Measurements from ENCODE around the gene ASIC2. TPM values are rescaled to one million over a fixed set of nuclear protein-coding genes. Genes with fewer than 3 reads are reported as not detected.

Gene ASIC2
- total RNA-seq, 2 experiments from 2014 or later, result not detected

- ATAC-seq (ENCODE audit: poor library complexity), result no peak
- H3K4me1 Mint-ChIP-seq (ENCODE audit: low read depth), result no peaks in the 10 kb centered on the region
These were observed 180.3 kb downstream of the ASIC2 start for GRCh38 chr17:33112763-33113162.

GRCh38 chr17:33109336-33110072, 183.6 kb downstream of the ASIC2 start:
- Mint-ChIP-seq H3K4me3 (no peak overlapping the region), H3K36me3 (ENCODE audit: low read depth) (no peaks in the 10 kb centered on the region), H3K4me1 (ENCODE audit: low read depth) (no peaks in the 10 kb centered on the region), H3K27ac (no peak overlapping the region), H3K27me3 (peaks cover 23% of the 10 kb centered on the region), H3K9me3 (no peaks in the 10 kb centered on the region)
- peaks cover 0 to 6% of the 10 kb centered on the region in 2 experiments for H3K27me3 ChIP-seq (ENCODE audit: control insufficient read depth in 1 of 2, insufficient read depth in 2 of 2, low read length in 2 of 2)
- intact Hi-C loops (cut with DNase I, micrococcal nuclease), result no loop called here
- ChIA-PET CTCF (no interaction called here), POLR2A (no interaction called here)
- H3K27ac ChIP-seq (ENCODE audit: low read depth in 1 of 2, low read length in 2 of 2), result no peak overlapping the region
- H3K4me3 ChIP-seq (ENCODE audit: low read length), result no peak overlapping the region
- H3K9me3 ChIP-seq (ENCODE audit: control insufficient read depth in 1 of 2, insufficient read depth in 1 of 2, low read length in 2 of 2), result peaks cover 0 to 8% of the 10 kb centered on the region in 2 experiments
- no peak for DNase-seq
- no peaks in the 10 kb centered on the region for H3K36me3 ChIP-seq (ENCODE audit: insufficient read depth, low read length)
- ATAC-seq (ENCODE audit: poor library complexity), result no peak
- no peak for TF ChIP-seq CTCF (IDR thresholded peaks at IDR 0.05)
- no peaks in the 10 kb centered on the region for H3K4me1 ChIP-seq (ENCODE audit: insufficient read depth, low read length)

More at GRCh38 chr17:33112763-33113162, 180.3 kb downstream of the ASIC2 start:
- H3K4me3 ChIP-seq (ENCODE audit: low read length), result no peak overlapping the region
- Mint-ChIP-seq H3K27me3 (peaks cover 23% of the 10 kb centered on the region), H3K27ac (no peak overlapping the region), H3K9me3 (no peaks in the 10 kb centered on the region), H3K4me3 (no peak overlapping the region), H3K36me3 (ENCODE audit: low read depth) (no peaks in the 10 kb centered on the region)
- H3K4me1 ChIP-seq (ENCODE audit: insufficient read depth, low read length), result no peaks in the 10 kb centered on the region
- peaks cover 0 to 6% of the 10 kb centered on the region in 2 experiments for H3K27me3 ChIP-seq (ENCODE audit: control insufficient read depth in 1 of 2, insufficient read depth in 2 of 2, low read length in 2 of 2)
- no peak for TF ChIP-seq CTCF (IDR thresholded peaks at IDR 0.05)
- POLR2A ChIA-PET, result no interaction called here
- CTCF ChIA-PET, result no interaction called here
- intact Hi-C loops (cut with DNase I, micrococcal nuclease), result no loop called here
- H3K27ac ChIP-seq (ENCODE audit: low read depth in 1 of 2, low read length in 2 of 2), result no peak overlapping the region
- peaks cover 0 to 8% of the 10 kb centered on the region in 2 experiments for H3K9me3 ChIP-seq (ENCODE audit: control insufficient read depth in 1 of 2, insufficient read depth in 1 of 2, low read length in 2 of 2)
- no peak for DNase-seq
- no peaks in the 10 kb centered on the region for H3K36me3 ChIP-seq (ENCODE audit: insufficient read depth, low read length)

GRCh38 chr17:33106525-33107165, 186.4 kb downstream of the ASIC2 start:
- Mint-ChIP-seq H3K36me3 (ENCODE audit: low read depth) (no peaks in the 10 kb centered on the region), H3K27me3 (peaks cover 10% of the 10 kb centered on the region), H3K9me3 (no peaks in the 10 kb centered on the region), H3K4me1 (ENCODE audit: low read depth) (no peaks in the 10 kb centered on the region), H3K4me3 (no peak overlapping the region), H3K27ac (no peak overlapping the region)
- intact Hi-C loops (cut with DNase I, micrococcal nuclease), result no loop called here
- Histone ChIP-seq H3K4me3 (ENCODE audit: low read length) (no peak overlapping the region), H3K36me3 (ENCODE audit: insufficient read depth, low read length) (no peaks in the 10 kb centered on the region), H3K9me3 (ENCODE audit: control insufficient read depth in 1 of 2, insufficient read depth in 1 of 2, low read length in 2 of 2) (peaks cover 0 to 8% of the 10 kb centered on the region in 2 experiments), H3K4me1 (ENCODE audit: insufficient read depth, low read length) (no peaks in the 10 kb centered on the region), H3K27me3 (ENCODE audit: control insufficient read depth in 1 of 2, insufficient read depth in 2 of 2, low read length in 2 of 2) (peaks cover 0 to 6% of the 10 kb centered on the region in 2 experiments), H3K27ac (ENCODE audit: low read depth in 1 of 2, low read length in 2 of 2) (no peak overlapping the region)
- POLR2A ChIA-PET, result no interaction called here
- no peak for TF ChIP-seq CTCF (IDR thresholded peaks at IDR 0.05)
- ATAC-seq (ENCODE audit: poor library complexity) (no peak), DNase-seq (no peak)
- CTCF ChIA-PET, result no interaction called here

All from CD4-positive, alpha-beta T cell (primary cell).